Stromal cell of bone marrow (primary cell): ENCODE data around the gene ASAP2.

Source experiments
- DNase-seq: peaks from one replicate; pipeline ENCODE4 v3.0.0-alpha.2; 2012; ENCODE audit warnings: low read depth

ASAP2 gene

DNA sequence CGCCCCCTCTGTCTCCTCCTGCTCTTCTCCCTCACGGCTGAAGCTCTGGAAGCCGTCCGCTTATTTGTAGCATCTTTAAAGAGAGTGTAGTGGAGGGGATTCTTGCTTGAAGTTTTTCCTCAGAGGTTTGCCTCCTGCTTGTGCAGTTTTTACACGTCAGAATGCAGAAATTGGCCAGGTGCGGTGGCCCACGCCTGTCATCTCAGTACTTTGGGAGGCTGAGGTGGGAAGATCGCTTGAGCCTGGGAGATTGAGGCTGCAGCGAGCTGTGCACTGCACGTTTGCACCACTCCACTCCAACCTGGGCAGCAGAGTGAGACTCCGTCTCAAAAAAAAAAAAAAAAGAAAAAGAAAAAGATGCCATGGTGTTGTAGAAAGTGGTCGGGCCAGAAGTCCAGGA is 147.7 kb downstream of the ASAP2 start:
- DNase-seq = no peak

GRCh38 chr2:9355270-9355669 is 148.7 kb downstream of the ASAP2 start:
- no peak for DNase-seq

- DNase-seq = no peak
These were observed 149.1 kb downstream of the ASAP2 start for GRCh38 chr2:9355716-9356115.

- DNase-seq = no peak
These were observed 149.6 kb downstream of the ASAP2 start for GRCh38 chr2:9356261-9356660.

DNA sequence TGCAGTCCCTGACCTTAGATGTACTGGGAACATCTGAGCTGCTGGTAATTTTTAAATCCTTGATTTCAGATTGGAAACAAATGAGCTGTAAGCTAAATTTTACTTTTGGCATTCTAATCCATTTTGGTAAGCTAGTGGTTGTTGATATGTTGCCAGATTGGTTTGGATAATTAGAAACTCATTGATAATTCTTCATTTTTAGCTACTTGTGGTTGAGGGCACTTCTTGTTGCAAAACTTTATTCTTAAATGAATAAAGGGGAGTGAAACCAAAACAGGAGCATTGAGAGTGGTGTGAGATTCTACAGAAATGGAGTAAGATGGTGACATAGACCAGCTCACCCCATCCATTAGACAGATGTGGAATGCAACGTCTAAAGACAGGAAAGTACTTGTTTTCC is 152.2 kb downstream of the ASAP2 start:
- no peak for DNase-seq

- no peak for DNase-seq
These were observed 152.9 kb downstream of the ASAP2 start for GRCh38 chr2:9359463-9359862.

DNA sequence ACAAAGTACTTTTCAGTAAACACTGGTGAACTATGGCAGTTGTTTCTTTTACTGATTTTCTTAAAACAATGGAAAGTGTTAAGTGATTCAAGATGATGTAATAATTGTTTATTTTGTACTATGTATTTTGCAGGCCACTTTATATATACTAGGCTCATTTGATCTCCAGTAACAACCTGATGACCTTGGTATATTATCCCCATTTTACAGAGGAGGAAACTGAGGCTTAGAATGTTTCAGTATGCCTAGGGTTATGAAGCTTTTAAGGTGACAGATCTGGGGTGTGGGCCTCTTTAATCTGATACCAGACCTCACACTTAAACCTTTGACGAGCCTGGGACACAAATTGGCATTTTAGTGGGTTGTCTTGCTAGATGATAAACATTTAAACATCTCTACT is 153.5 kb downstream of the ASAP2 start:
- DNase-seq = no peak

DNA sequence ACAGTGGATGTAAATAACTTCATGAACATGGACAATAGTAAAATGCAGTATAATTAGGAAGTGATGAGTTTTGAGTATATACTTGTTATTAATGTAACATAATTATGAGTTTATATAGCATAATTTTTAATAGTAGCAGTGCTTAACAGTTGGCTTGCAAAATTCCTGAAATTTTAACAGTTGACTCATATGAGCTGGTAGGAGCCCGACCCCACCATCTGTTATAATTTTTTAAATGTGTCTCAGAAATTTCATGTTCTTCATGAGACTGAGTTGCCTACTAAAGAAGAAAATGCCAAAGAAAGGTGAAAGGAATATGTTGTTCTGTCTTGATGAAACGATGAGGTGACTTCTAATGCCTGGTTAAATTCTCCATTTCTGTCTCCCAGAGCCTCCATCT is 154.1 kb downstream of the ASAP2 start:
- no peak for DNase-seq

DNA sequence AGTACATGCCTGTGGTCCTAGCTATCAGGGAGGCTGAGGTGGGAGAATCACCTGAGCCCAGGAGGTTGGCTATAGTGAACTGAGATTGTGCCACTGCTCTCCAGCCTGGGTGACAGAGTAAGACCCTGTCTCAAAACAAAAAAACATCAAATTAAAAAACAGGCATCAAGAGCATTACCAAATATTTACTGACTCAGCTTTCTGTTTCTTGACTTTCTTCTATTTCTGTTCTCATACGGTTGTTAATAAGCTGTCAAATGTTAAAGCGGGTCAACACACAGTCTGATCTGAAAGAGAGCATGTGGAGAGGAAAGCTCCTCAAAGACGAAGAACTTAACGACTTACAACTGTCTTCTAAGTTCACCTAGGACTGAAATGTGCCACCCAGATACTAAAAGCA is 157.8 kb downstream of the ASAP2 start:
- DNase-seq = no peak

DNA sequence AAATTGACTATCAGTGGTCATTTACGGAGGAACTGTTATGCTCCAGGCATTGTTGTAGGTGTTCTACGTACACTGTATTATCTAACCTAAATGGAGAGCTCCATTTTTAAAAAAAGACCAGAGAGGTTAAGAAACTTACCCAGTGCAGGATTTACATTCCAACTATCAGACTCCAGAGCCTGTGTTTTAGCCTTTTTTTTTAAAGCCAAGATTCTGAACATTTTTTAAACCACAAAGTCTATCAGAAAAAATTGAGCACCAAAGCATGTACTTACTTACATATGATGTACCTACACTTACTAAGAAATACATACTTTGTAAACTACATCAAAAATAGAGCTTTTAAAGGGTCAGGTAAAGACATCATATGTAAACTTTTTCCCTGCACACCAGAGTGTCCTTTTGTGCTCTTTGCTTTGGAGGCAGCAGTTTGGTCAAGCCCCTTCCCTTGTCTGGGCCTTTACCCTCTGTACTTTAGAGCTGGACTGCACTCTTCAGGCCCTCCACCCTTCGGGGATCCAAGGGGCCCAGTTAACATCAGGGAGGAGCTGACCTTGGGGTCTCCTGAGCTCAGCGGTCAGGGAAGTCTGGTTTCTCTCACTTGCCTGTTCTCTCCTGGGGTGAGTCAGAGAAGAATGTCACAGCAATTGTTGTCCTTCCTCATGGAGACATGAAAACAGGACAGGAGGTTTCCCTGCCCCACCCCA is 158.3 kb downstream of the ASAP2 start:
- no peak for DNase-seq

DNA sequence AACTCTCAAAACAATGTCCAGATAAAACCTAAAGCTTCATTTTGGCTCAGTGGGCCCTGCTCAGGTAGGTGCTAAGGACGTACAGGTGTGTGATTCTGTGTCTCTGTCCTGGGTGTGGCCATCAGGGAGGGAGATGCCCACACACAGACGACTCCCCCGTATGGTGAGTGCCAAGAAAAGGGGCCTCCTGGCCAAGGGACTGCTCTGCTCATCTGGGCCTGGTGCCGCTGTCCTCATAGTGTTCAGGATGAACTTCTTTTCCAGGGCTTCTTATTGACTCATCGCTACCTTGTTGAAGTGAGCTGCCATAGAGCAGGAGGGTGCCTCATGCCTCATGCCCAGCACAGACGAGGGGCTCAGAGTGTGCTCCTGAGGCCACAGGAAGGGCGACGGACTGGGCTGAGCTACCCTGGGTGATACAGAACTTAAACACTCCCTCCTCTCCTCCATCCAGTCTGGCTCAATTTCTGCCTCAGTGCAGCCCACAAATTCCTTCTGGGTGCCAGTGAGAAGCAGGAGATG is 158.9 kb downstream of the ASAP2 start:
- no peak for DNase-seq

- no peak for DNase-seq
These were observed 159.4 kb downstream of the ASAP2 start for GRCh38 chr2:9366026-9366425.

GRCh38 chr2:9370746-9371145 is 164.1 kb downstream of the ASAP2 start:
- no peak for DNase-seq

DNA sequence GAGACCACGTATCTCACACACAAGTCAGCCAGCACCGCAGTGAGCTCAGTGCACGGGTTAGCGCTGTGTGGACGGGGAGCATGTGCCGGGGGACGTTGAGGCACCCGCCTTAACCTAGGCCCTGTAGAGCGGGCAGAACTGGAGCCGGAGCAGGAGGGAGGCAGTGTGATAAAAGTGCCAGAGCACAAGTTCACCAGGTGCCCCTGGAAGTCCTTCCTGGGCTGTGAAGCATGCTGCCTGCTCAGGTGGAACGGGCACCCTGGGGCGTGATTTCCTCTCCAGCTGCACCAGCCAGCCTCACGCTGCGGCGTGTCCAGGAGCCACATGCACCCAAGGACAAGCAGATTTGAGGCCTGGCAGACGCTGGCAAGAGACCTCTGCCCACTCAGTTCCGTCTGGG is 166.4 kb downstream of the ASAP2 start:
- no peak for DNase-seq

GRCh38 chr2:9373476-9373875 is 166.9 kb downstream of the ASAP2 start:
- DNase-seq = no peak

- DNase-seq = no peak
These were observed 167.6 kb downstream of the ASAP2 start for GRCh38 chr2:9374071-9374730.

- DNase-seq = no peak
These were observed 169.3 kb downstream of the ASAP2 start for GRCh38 chr2:9375857-9376428.

DNA sequence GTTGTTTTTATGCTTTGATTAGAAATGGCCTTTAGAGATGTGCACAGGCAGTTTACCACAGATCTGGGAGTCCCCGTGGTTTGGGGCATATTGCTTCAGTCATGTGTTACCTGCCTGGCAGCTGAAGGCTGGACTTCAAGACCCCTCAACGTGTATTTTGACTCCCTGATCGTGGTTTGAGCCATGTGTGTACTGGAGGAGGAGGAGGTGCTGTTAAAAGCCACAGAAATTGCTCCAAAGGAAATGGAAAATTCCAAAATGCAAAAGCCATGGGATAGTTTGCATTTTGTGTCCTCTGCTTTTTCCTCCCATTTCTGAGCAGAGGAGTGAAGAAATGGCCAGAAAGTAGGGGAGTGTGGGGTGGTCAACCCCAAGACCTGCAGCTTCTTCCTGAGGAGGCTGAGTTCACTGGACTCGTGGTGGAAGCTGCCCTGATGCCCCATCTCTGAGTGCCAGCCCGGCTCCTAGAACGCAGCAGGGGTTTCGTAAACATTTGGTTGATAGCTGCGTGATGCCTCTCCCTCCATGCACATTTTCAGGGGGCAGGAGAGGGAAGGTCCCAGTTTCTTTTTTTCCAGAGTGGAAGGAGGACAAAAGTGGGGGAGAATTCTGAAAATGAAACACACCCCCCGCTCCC is 171.0 kb downstream of the ASAP2 start:
- DNase-seq = no peak

- peak; percentile 73 for DNase-seq
These were observed 172.1 kb downstream of the ASAP2 start for GRCh38 chr2:9378433-9379390.

DNA sequence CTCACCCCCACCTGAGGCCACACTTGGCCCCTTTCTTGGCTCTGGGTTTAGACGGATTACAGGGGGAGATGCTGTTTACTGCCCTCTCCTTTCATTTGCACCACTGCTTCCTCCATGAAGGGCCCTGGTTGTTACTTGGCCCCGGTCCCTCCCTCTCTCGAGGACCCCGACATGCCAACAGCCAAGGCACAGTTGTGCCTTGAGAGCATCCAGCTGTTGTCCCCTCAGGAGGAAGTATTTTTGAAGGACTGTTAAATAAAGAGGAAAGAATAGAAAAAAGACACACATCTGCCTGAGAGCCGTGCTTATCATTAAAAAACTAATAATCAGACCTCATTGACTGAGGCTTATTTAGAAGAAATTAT is 172.8 kb downstream of the ASAP2 start:
- no peak for DNase-seq

DNA sequence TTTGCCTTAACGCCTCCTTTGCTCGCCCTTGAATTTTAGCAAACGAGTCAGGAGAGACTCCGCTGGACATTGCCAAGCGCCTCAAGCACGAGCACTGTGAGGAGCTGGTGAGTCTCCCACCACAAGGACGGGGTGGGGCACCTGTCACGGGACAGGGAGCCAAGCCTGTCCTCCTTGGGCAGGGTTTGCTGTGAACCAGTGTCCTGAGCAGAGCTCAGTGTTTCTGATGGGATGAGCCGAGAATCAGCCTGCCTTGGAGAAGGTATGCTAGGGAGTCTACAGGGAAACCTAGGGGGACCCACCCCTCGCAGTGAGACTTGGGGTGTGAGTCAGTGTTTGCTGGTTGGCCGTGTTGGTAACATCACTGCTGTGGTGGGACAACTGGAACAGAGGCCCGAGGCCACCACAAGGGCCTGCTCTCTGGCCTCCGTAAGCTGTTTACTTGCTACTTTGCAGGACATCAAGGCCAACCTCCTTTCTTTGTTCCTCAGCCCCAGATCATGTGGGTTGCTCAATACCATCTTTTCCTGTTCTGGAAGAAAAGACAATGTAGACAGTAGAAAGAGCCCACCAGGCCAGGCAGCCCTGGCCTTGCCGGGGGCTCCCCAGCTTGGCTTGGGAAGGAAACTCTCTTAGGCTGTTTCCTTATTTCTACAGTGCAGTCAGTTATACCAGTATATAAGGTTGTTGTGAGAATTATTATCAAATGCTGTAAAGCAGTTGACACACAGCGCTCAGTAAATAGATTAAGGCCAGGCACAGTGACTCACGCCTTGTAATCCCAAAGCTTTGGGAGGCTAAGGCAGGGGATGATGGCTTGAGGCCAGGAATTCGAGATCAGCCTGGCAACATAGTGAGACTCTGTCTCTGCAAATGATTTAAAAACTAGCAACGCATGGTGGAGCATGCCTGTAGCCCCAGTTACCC is 174.4 kb downstream of the ASAP2 start:
- peak; percentile 79 for DNase-seq
